Measurements from ENCODE around the gene NLGN2.

NLGN2 gene

DNA sequence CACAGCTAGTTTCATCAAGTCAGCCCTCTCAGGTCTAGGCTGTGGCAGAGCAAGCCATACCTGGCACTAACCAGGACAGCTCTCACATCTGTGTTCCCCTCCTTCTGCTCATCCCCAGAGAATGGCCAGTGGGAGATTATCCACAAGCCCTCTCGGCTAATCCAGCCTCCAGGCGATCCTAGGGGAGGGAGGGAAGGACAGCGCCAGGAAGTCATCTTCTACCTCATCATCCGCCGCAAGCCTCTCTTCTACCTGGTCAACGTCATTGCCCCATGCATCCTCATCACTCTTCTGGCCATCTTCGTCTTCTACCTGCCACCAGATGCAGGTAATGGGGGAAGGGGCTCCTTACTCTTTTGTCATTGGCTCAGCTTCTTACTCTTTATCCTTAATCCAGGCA, 40.8 kb downstream of the NLGN2 start:
- H3K27me3 ChIP-seq (ENCODE audit: insufficient read depth, poor library complexity, severe bottlenecking), result no peaks in the 10 kb centered on the region
- no peak overlapping the region for H3K27ac ChIP-seq (replicated peaks)
- DNase-seq (ENCODE audit: low read depth in 1 of 2, low spot score in 1 of 2), result no peak
- H3K4me3 ChIP-seq (replicated peaks; ENCODE audit: insufficient read depth, low read length), result no peak overlapping the region
- TF ChIP-seq, protein P1, sequence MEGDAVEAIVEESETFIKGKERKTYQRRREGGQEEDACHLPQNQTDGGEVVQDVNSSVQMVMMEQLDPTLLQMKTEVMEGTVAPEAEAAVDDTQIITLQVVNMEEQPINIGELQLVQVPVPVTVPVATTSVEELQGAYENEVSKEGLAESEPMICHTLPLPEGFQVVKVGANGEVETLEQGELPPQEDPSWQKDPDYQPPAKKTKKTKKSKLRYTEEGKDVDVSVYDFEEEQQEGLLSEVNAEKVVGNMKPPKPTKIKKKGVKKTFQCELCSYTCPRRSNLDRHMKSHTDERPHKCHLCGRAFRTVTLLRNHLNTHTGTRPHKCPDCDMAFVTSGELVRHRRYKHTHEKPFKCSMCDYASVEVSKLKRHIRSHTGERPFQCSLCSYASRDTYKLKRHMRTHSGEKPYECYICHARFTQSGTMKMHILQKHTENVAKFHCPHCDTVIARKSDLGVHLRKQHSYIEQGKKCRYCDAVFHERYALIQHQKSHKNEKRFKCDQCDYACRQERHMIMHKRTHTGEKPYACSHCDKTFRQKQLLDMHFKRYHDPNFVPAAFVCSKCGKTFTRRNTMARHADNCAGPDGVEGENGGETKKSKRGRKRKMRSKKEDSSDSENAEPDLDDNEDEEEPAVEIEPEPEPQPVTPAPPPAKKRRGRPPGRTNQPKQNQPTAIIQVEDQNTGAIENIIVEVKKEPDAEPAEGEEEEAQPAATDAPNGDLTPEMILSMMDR (IDR thresholded peaks at IDR 0.05; ENCODE audit: insufficient read depth, low read length), result no peak
- TF ChIP-seq GABPA (IDR thresholded peaks at IDR 0.05; ENCODE audit: low read depth) (no peak), POLR2AphosphoS5 (IDR thresholded peaks at IDR 0.05; ENCODE audit: low read depth) (no peak), SPI1 (IDR thresholded peaks at IDR 0.05; ENCODE audit: borderline replicate concordance, low read depth) (no peak)
- TF ChIP-seq, protein P2, sequence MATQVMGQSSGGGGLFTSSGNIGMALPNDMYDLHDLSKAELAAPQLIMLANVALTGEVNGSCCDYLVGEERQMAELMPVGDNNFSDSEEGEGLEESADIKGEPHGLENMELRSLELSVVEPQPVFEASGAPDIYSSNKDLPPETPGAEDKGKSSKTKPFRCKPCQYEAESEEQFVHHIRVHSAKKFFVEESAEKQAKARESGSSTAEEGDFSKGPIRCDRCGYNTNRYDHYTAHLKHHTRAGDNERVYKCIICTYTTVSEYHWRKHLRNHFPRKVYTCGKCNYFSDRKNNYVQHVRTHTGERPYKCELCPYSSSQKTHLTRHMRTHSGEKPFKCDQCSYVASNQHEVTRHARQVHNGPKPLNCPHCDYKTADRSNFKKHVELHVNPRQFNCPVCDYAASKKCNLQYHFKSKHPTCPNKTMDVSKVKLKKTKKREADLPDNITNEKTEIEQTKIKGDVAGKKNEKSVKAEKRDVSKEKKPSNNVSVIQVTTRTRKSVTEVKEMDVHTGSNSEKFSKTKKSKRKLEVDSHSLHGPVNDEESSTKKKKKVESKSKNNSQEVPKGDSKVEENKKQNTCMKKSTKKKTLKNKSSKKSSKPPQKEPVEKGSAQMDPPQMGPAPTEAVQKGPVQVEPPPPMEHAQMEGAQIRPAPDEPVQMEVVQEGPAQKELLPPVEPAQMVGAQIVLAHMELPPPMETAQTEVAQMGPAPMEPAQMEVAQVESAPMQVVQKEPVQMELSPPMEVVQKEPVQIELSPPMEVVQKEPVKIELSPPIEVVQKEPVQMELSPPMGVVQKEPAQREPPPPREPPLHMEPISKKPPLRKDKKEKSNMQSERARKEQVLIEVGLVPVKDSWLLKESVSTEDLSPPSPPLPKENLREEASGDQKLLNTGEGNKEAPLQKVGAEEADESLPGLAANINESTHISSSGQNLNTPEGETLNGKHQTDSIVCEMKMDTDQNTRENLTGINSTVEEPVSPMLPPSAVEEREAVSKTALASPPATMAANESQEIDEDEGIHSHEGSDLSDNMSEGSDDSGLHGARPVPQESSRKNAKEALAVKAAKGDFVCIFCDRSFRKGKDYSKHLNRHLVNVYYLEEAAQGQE (IDR thresholded peaks at IDR 0.05; ENCODE audit: insufficient replicate concordance, low read depth), result no peak

DNA sequence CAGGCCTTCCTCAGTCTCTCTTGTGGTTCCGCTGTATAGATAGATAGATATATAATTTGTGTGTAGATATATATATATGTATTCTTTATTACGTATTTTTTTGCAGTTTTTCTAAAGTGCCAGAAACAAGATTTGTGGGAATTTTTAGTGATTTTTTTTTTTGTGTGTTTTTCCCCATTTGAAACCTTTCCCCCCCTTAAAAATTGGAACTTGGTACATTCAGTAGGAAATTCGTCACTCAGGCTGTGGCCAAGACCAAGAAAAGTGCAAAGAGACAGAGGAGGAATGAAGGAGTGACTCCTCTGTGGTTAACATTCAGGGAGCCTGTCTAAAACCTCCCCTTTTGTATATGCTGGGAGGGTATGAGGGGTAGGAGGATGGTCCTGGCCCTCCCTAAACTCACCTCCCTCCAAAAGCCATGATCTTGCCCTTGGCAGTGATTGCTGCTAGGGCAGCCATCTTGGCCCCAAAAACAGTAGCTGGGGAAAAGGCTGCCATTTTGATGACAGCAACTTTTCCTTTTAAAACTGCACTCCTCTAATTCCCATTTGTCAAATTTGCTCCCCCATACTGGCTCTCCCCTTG, 52.4 kb downstream of the NLGN2 start:
- Histone ChIP-seq H3K27me3 (ENCODE audit: insufficient read depth, poor library complexity, severe bottlenecking) (no peaks in the 10 kb centered on the region), H3K27ac (replicated peaks) (no peak overlapping the region), H3K4me3 (replicated peaks; ENCODE audit: insufficient read depth, low read length) (no peak overlapping the region)
- no peak for DNase-seq (ENCODE audit: low read depth in 1 of 2, low spot score in 1 of 2)
- TF ChIP-seq SPI1 (IDR thresholded peaks at IDR 0.05; ENCODE audit: borderline replicate concordance, low read depth) (no peak), GABPA (IDR thresholded peaks at IDR 0.05; ENCODE audit: low read depth) (no peak), POLR2AphosphoS5 (IDR thresholded peaks at IDR 0.05; ENCODE audit: low read depth) (no peak)
- TF ChIP-seq, protein P2 (IDR thresholded peaks at IDR 0.05; ENCODE audit: insufficient replicate concordance, low read depth), result no peak
- TF ChIP-seq, protein P1 (IDR thresholded peaks at IDR 0.05; ENCODE audit: insufficient read depth, low read length), result no peak

DNA sequence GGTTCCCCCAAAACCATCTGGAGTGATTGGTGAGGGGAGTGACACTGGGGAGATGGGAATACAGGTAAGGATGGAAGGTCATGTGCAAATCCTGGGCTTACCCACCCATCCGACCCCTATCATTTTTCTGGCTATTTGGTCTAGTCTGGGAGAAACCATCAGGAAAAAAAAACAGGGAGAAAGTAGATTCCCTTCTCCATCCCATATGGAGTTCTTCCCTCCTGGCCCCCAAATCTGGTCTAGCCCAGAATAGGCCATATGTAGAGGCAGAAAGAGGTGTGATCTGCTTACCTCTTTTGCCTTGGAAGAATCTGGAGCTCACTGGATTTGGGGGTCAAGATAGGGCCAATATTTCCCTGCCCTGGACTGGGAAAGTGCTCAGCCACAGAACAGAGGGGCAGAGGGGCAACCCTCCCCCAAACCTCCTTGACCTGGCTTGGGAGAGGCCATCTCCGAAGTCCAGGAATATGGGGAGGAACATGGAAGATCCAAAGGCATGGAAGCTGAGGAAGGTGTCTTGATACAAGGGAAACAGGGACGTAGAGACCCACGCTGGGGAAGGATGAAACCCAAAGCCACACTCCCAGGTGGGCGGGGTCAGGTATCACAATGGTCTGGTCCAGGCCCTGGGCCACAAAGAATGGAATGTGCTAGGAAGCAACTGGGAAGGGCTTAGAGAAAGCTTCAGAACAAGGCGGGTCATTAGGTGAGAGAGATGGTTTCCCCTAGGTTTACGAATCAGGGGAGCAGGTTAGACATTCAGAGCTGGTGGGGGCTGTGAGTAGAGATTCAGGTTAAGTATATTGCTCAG, 53.4 kb downstream of the NLGN2 start:
- no peaks in the 10 kb centered on the region for H3K27me3 ChIP-seq (ENCODE audit: insufficient read depth, poor library complexity, severe bottlenecking)
- no peak overlapping the region for H3K4me3 ChIP-seq (replicated peaks; ENCODE audit: insufficient read depth, low read length)
- TF ChIP-seq, protein P2 (IDR thresholded peaks at IDR 0.05; ENCODE audit: insufficient replicate concordance, low read depth), result no peak
- TF ChIP-seq, protein P1 (IDR thresholded peaks at IDR 0.05; ENCODE audit: insufficient read depth, low read length), result no peak
- TF ChIP-seq POLR2AphosphoS5 (IDR thresholded peaks at IDR 0.05; ENCODE audit: low read depth), result no peak
- no peak for TF ChIP-seq SPI1 (IDR thresholded peaks at IDR 0.05; ENCODE audit: borderline replicate concordance, low read depth)
- TF ChIP-seq GABPA (IDR thresholded peaks at IDR 0.05; ENCODE audit: low read depth), result no peak
- DNase-seq (ENCODE audit: low read depth in 1 of 2, low spot score in 1 of 2), result no peak
- no peak overlapping the region for H3K27ac ChIP-seq (replicated peaks)

All from HL-60 (cell line).